Measurements from ENCODE around the gene LYZL6. TPM values are rescaled to one million over a fixed set of nuclear protein-coding genes. Genes with fewer than 3 reads are reported as not detected.

Gene LYZL6
- polyA plus RNA-seq, 3 donors: not detected

- no peak overlapping the region for H3K4me2 ChIP-seq (replicated peaks; ENCODE audit: extremely low read depth, low read length, poor library complexity, severe bottlenecking)
These were observed 31.1 kb downstream of the LYZL6 start for GRCh38 chr17:35912339-35912912.

GRCh38 chr17:35909408-35909807, 34.1 kb downstream of the LYZL6 start:
- H3K4me1 Mint-ChIP-seq: no peaks in the 10 kb centered on the region
- Histone ChIP-seq H3K36me3 (replicated peaks in 1 of 2; ENCODE audit: control insufficient read depth in 1 of 2, insufficient read depth in 2 of 2, low read length in 2 of 2) (no peaks in the 10 kb centered on the region), H3K4me2 (replicated peaks; ENCODE audit: extremely low read depth, low read length, poor library complexity, severe bottlenecking) (no peak overlapping the region), H3K4me3 (replicated peaks in 1 of 3; ENCODE audit: low read depth in 2 of 3, low read length in 3 of 3) (no peak overlapping the region), H3K4me1 (ENCODE audit: control insufficient read depth in 1 of 2, insufficient read depth in 2 of 2, low read length in 2 of 2) (no peaks in the 10 kb centered on the region), H4K20me1 (ENCODE audit: insufficient read depth, low read length) (no peaks in the 10 kb centered on the region), H3K27me3 (ENCODE audit: control insufficient read depth in 2 of 2, insufficient read depth in 2 of 2, low read length in 2 of 2) (no peaks in the 10 kb centered on the region), H3K9me3 (replicated peaks in 1 of 2; ENCODE audit: control insufficient read depth in 1 of 2, insufficient read depth in 1 of 2, low read length in 2 of 2) (no peaks in the 10 kb centered on the region), H3K79me2 (ENCODE audit: insufficient read depth, low read length) (no peaks in the 10 kb centered on the region), H3K9ac (ENCODE audit: insufficient read depth, low read length, poor library complexity, severe bottlenecking) (no peak overlapping the region), H3K27ac (ENCODE audit: low read depth in 1 of 2, low read length in 2 of 2) (no peak overlapping the region), H2AFZ (ENCODE audit: insufficient read depth, low read depth, low read length, poor library complexity, severe bottlenecking) (no peak overlapping the region)
- H3K36me3 Mint-ChIP-seq: no peaks in the 10 kb centered on the region
- no peak for TF ChIP-seq CTCF (IDR thresholded peaks at IDR 0.05)
- WGBS (ENCODE audit: insufficient coverage): 100% methylated on average over 1 of the region's 3 CpGs
- H3K9me3 Mint-ChIP-seq: no peaks in the 10 kb centered on the region
- DNase-seq: no peak
- intact Hi-C loops (cut with micrococcal nuclease): no loop called here
- H3K27me3 Mint-ChIP-seq (ENCODE audit: low read depth in 3 of 3): peaks cover 0 to 4% (median 3%) of the 10 kb centered on the region in 3 donors
- H3K4me3 Mint-ChIP-seq: no peak overlapping the region
- H3K27ac Mint-ChIP-seq: no peak overlapping the region

More at GRCh38 chr17:35912339-35912912, 31.1 kb downstream of the LYZL6 start:
- WGBS (ENCODE audit: insufficient coverage): 100% methylated on average over 3 of the region's 3 CpGs
- Histone ChIP-seq H3K27ac (ENCODE audit: low read depth in 1 of 2, low read length in 2 of 2) (no peak overlapping the region), H3K9ac (ENCODE audit: insufficient read depth, low read length, poor library complexity, severe bottlenecking) (no peak overlapping the region), H2AFZ (ENCODE audit: insufficient read depth, low read depth, low read length, poor library complexity, severe bottlenecking) (no peak overlapping the region), H3K4me3 (replicated peaks in 1 of 3; ENCODE audit: low read depth in 2 of 3, low read length in 3 of 3) (no peak overlapping the region), H3K9me3 (replicated peaks in 1 of 2; ENCODE audit: control insufficient read depth in 1 of 2, insufficient read depth in 1 of 2, low read length in 2 of 2) (no peaks in the 10 kb centered on the region), H3K36me3 (replicated peaks in 1 of 2; ENCODE audit: control insufficient read depth in 1 of 2, insufficient read depth in 2 of 2, low read length in 2 of 2) (no peaks in the 10 kb centered on the region), H4K20me1 (ENCODE audit: insufficient read depth, low read length) (no peaks in the 10 kb centered on the region), H3K27me3 (ENCODE audit: control insufficient read depth in 2 of 2, insufficient read depth in 2 of 2, low read length in 2 of 2) (no peaks in the 10 kb centered on the region), H3K4me1 (ENCODE audit: control insufficient read depth in 1 of 2, insufficient read depth in 2 of 2, low read length in 2 of 2) (no peaks in the 10 kb centered on the region), H3K79me2 (ENCODE audit: insufficient read depth, low read length) (no peaks in the 10 kb centered on the region)
- Mint-ChIP-seq H3K9me3 (peaks cover 0 to 3% (median 0%) of the 10 kb centered on the region in 7 donors), H3K27me3 (ENCODE audit: low read depth in 3 of 3) (peaks cover 0 to 4% (median 0%) of the 10 kb centered on the region in 3 donors), H3K4me3 (no peak overlapping the region), H3K36me3 (no peaks in the 10 kb centered on the region), H3K4me1 (peaks cover 7% of the 10 kb centered on the region), H3K27ac (peak overlapping the region in 1 of 7 donors; percentile 26)
- DNase-seq: no peak
- intact Hi-C loops (cut with micrococcal nuclease): no loop called here
- no peak for TF ChIP-seq CTCF (IDR thresholded peaks at IDR 0.05)

Measured in CD14-positive monocyte (primary cell).